OCI-LY7 (cell line): ENCODE data around the gene FAM200A.

ENCODE experiments used
- EZH2phosphoT487 ChIP-seq: fragments of 200-600 bp; sonication (generic); IDR thresholded peaks from 2 replicates; pipeline ENCODE4 v1.6.1; 2018; ENCODE audit warnings: low read depth, borderline replicate concordance, mild to moderate bottlenecking, mixed run types, antibody characterized with exemption, low read length, moderate library complexity, mixed read lengths
- TF ChIP-seq, protein P1 (sequence below): fragments of 200-600 bp; sonication (generic); conservative IDR thresholded peaks from 2 replicates; pipeline ENCODE4 v1.5.1; 2014; ENCODE audit warnings: mild to moderate bottlenecking, antibody characterized with exemption, low read length, moderate library complexity, mixed read lengths

- TF ChIP-seq, protein P1, sequence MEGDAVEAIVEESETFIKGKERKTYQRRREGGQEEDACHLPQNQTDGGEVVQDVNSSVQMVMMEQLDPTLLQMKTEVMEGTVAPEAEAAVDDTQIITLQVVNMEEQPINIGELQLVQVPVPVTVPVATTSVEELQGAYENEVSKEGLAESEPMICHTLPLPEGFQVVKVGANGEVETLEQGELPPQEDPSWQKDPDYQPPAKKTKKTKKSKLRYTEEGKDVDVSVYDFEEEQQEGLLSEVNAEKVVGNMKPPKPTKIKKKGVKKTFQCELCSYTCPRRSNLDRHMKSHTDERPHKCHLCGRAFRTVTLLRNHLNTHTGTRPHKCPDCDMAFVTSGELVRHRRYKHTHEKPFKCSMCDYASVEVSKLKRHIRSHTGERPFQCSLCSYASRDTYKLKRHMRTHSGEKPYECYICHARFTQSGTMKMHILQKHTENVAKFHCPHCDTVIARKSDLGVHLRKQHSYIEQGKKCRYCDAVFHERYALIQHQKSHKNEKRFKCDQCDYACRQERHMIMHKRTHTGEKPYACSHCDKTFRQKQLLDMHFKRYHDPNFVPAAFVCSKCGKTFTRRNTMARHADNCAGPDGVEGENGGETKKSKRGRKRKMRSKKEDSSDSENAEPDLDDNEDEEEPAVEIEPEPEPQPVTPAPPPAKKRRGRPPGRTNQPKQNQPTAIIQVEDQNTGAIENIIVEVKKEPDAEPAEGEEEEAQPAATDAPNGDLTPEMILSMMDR = no peak
- no peak for TF ChIP-seq EZH2phosphoT487
Observed at GRCh38 chr7:99551767-99552463, at the start of gene FAM200A.
